ES-I3 (cell line): ENCODE measurements around the gene PCK2.
"Not testable (repeated sequence)": the region's sequence is repeated elsewhere in the genome, so short reads cannot be mapped to it uniquely, and the experiment has no call there.

ENCODE experiments used
- H3K36me3 ChIP-seq: 2 replicates; pipeline ENCODE4 v1.6.1; 2013; ENCODE audit warnings: mild to moderate bottlenecking, low read length, control low read depth, moderate library complexity; ENCODE audit not compliant: insufficient read depth
- H3K4me1 ChIP-seq: 2 replicates; pipeline ENCODE4 v1.6.1; 2013; ENCODE audit warnings: mild to moderate bottlenecking, control low read depth, low read length; ENCODE audit not compliant: insufficient read depth
- H3K9ac ChIP-seq: 2 replicates; pipeline ENCODE4 v1.6.1; 2013; ENCODE audit warnings: low read depth, mild to moderate bottlenecking, low read length, moderate library complexity
- H3K9me3 ChIP-seq: 2 replicates; pipeline ENCODE4 v1.6.1; 2013; ENCODE audit warnings: mild to moderate bottlenecking, low read length, moderate library complexity; ENCODE audit not compliant: control insufficient read depth, insufficient read depth

The PCK2 gene

GRCh38 chr14:24105609-24106239 is 11.6 kb downstream of the PCK2 start:
- H3K4me1 ChIP-seq: not testable (repeated sequence)

GRCh38 chr14:24106672-24107271 is 12.7 kb downstream of the PCK2 start:
- Histone ChIP-seq H3K36me3 (peaks cover 24% of the 10 kb centered on the region), H3K9ac (no peak overlapping the region), H3K4me1 (0 out of 2 replicates have a peak, but pooled peaks cover 2% of the 10 kb centered on the region), H3K9me3 (peaks cover 4% of the 10 kb centered on the region)

More at GRCh38 chr14:24105609-24106239, 11.6 kb downstream of the PCK2 start:
- H3K36me3 ChIP-seq: peaks cover 24% of the 10 kb centered on the region
- not testable (repeated sequence) for H3K9ac ChIP-seq, H3K9me3 ChIP-seq

- H3K36me3 ChIP-seq: peaks cover 10% of the 10 kb centered on the region
- H3K9me3 ChIP-seq: peaks cover 4% of the 10 kb centered on the region
- no peak overlapping the region for H3K9ac ChIP-seq
- H3K4me1 ChIP-seq: 0 out of 2 replicates have a peak, but pooled peaks cover 2% of the 10 kb centered on the region
Measured at GRCh38 chr14:24108336-24108874, 14.3 kb downstream of the PCK2 start.

GRCh38 chr14:24110060-24110459 is 15.9 kb downstream of the PCK2 start:
- H3K36me3 ChIP-seq: peaks cover under 1% of the 10 kb centered on the region; the same call in 1 of the 2 replicates
- H3K4me1 ChIP-seq: 0 out of 2 replicates have a peak, but pooled peaks cover 2% of the 10 kb centered on the region
- H3K9me3 ChIP-seq: peaks cover 4% of the 10 kb centered on the region; the same call in 1 of the 2 replicates
- no peak overlapping the region for H3K9ac ChIP-seq

GRCh38 chr14:24110523-24110922 is 16.4 kb downstream of the PCK2 start:
- Histone ChIP-seq H3K9ac (no peak overlapping the region), H3K4me1 (0 out of 2 replicates have a peak, but pooled peaks cover 2% of the 10 kb centered on the region), H3K36me3 (no peaks in the 10 kb centered on the region), H3K9me3 (peaks cover under 1% of the 10 kb centered on the region; the same call in 1 of the 2 replicates)

GRCh38 chr14:24113379-24113800 is 19.3 kb downstream of the PCK2 start:
- Histone ChIP-seq H3K9me3 (no peaks in the 10 kb centered on the region), H3K36me3 (peaks cover 3% of the 10 kb centered on the region), H3K9ac (peak overlapping the region; percentile 81), H3K4me1 (0 out of 2 replicates have a peak, but pooled peaks cover 2% of the 10 kb centered on the region)

GRCh38 chr14:24113801-24114531 is 19.9 kb downstream of the PCK2 start:
- H3K4me1 ChIP-seq: 0 out of 2 replicates have a peak, but pooled peaks cover 1% of the 10 kb centered on the region
- peak overlapping the region; percentile 81 for H3K9ac ChIP-seq
- peaks cover 9% of the 10 kb centered on the region for H3K36me3 ChIP-seq
- no peaks in the 10 kb centered on the region for H3K9me3 ChIP-seq

GRCh38 chr14:24114532-24115421 is 20.7 kb downstream of the PCK2 start, which contains the start of the genes DCAF11 and NRL:
DCAF11 (plus strand) TSS chr14:24114777; CDS start chr14:24115595, 818 bp downstream.
NRL (minus strand) TSS chr14:24114949; CDS start chr14:24082848, 32,101 bp downstream.
- Histone ChIP-seq H3K9me3 (no peaks in the 10 kb centered on the region), H3K9ac (peak within 1 kb of the TSS; percentile 81), H3K4me1 (no peaks in the 10 kb centered on the region), H3K36me3 (peaks cover 14% of the 10 kb centered on the region)

GRCh38 chr14:24115422-24116127 is 21.5 kb downstream of the PCK2 start:
- Histone ChIP-seq H3K4me1 (no peaks in the 10 kb centered on the region), H3K9ac (peak overlapping the region; percentile 81), H3K9me3 (no peaks in the 10 kb centered on the region), H3K36me3 (peaks cover 14% of the 10 kb centered on the region)

GRCh38 chr14:24116128-24116814 is 22.2 kb downstream of the PCK2 start:
- Histone ChIP-seq H3K9ac (peak overlapping the region; percentile 81; the same call in 1 of the 2 replicates), H3K36me3 (peaks cover 14% of the 10 kb centered on the region), H3K9me3 (no peaks in the 10 kb centered on the region), H3K4me1 (no peaks in the 10 kb centered on the region)

GRCh38 chr14:24117179-24117578 is 23.1 kb downstream of the PCK2 start:
- Histone ChIP-seq H3K4me1 (no peaks in the 10 kb centered on the region), H3K9me3 (no peaks in the 10 kb centered on the region), H3K36me3 (peaks cover 14% of the 10 kb centered on the region), H3K9ac (no peak overlapping the region)

GRCh38 chr14:24119691-24120090 is 25.6 kb downstream of the PCK2 start:
- no peaks in the 10 kb centered on the region for H3K9me3 ChIP-seq
- H3K4me1 ChIP-seq: no peaks in the 10 kb centered on the region
- peaks cover 14% of the 10 kb centered on the region for H3K36me3 ChIP-seq
- no peak overlapping the region for H3K9ac ChIP-seq
